M059J (cell line): ENCODE measurements around the gene ZBTB7B. TPM values are rescaled to one million over a fixed set of nuclear protein-coding genes. Genes with fewer than 3 reads are reported as not detected.

ENCODE experiments used
- DNase-seq: peaks from one replicate; pipeline ENCODE4 v3.0.0-alpha.2; 2012; ENCODE audit warnings: low read depth
- total RNA-seq: library from RNA; depleted of rRNA; stranded (reverse); fragments of >200 nt; shearing (Covaris generic); gene quantifications from 2 replicates; pipeline ENCODE4 v1.2.3, GENCODE V29; 2014

ZBTB7B gene
- total RNA-seq, 1 experiment from 2014 or later: 37.5 TPM

- peak; percentile 80 for DNase-seq
These were observed 1.3 kb downstream of the ZBTB7B start for GRCh38 chr1:155003766-155004351.

DNA sequence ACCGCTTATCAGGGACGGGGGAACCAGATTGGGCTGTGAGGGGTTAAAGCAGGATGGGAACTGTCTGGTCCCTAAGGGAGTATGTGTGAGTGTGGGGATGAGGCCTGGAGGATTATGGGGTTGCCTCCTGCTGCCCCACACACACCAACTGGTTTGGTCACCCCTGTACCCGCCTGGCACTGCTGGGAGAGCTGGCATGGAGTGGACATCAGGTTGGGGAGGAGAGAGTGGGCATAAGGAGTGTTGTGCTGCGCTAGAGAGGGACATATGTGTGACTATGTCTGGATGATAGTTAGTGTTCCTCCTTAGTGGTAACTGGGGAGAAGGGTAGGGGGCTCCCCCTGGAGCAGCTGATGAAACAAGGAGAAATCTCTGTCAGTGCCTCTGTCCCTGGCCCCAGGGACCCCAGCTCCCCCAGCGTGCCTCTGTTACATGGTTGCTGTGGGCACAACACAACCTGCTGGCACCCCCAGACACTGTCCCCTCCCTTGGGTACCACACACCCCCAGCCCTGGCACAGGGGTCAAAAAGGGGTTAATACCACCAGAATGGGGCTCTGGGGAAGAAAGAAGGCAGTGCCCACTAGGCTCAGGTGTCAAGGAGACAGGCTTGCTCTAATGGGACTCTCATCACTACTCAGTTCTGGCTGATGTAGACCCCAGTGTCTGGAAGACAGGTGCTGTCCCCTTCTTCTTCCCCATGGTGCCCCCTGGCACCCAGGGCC lies 1.9 kb downstream of the ZBTB7B start:
- DNase-seq: peak; percentile 35

DNA sequence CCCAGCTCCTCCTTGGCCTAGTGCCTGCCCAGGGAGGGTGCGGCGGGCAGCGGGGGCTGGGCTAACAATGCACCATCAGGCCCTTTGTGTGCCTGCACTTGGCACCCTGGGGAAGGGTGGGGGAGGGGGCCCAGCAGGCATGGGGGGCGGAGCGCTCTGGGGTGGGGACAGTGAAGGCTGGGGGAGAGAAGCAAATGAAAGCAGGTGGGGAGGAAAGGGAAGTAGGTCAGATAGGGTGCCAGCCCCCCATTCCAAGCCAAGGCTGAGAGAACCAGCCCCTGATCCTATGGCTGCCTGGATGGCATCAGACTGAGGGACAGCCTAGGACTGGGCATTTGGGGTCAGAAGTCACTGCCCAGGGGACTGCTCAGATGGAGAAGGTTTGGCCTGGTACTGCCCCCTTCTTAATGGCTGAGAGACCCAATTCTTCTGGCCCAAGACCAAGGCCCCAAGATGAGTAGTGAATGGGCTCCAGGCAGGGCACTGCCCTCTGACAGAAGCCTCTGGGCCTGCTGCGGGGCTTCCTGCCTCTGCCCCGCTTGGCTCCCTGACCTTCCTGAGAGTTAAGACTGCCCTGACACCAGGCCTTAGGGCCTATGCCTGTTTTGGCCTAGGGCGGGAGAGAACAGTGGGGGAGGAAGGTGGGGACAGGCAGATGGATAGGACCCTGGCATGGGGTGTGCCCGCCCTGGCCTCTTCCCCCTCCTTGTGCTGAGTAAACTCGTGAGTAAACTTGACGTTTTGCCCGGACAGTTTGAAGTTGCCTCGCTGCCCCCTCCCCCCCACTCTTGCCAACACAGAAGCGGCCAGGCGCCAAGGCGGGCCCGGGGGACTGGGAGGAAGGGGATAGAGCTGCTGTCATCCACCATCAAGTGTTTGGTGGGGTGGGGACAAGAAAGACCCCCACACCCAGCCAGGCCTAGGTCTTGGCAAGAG lies 2.7 kb downstream of the ZBTB7B start:
- DNase-seq: peak; percentile 84

GRCh38 chr1:155006601-155007101 lies 4.0 kb downstream of the ZBTB7B start:
- no peak for DNase-seq

DNA sequence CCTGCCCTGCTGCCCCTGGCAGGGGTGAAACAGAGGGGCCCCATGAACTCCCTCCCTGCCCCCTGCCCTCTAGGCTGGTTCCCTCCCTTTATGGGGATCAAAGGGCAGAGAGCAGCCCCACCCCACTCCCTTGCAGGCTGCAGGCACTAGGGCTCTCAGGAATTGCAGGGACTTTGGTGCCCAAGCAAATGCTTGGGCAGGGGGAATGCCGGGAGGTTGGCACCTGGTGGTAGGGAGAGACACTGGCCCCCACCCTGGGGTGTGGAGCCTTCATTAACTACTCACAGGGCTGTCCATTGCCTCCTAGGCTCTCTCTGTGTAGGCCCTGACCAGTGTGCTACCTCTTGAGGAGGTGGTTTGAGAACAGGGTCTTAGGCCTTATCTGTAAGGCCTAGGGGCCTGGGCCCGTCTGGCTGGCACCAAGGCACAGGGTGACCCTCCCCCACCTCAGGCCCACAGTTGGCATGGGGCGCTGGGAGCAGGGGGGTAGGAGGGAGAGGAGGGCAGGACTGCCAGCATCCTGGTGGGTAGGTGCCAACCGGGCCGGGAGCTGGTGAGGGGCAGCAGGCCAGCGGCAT lies 4.7 kb downstream of the ZBTB7B start:
- DNase-seq: no peak

DNA sequence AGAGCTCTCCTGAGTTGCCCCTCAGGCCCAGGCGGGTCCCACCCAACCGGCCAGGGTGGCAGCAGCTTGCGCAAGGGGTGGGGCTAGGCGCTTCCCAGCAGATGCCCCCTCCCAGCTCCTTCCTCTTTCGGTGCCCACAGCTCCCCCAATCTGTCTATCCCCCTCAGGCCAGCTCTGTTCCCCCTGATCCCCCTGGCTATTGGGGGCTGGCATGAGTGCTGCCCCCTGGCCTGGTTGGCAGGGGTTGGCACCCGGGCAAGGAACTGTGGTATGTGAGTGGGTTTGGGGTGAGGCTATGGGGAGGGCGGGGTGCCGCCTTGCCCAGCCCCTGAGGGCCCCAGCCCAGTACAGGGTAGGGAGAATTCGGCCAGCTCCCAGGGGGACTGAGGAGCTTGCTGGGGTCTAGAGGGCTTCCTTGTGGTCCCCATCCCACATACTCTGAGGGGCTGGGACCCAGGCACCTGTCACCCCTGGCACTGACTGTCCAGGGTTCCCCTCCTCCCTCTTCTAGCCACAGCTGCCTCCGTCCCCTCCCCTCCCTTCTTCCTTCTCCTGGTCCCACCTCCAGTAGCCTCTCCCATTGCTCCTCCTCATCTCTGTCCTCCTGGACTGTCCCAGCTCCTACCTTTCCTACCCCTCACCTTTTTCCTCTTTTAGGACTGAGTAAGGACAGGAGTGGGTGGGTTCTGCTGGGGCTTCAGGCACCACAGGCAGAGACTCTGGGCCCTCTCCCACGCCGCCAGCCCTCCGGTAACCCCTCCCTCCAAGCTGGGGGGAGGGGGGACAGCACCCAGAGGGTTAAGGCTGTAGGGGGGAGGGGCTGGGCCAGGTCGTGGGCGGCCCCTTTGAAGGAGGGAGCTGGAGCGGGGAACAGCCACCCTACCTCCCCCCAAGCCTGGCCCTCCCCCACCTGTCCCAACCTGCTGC lies 5.7 kb downstream of the ZBTB7B start:
- DNase-seq: no peak

DNA sequence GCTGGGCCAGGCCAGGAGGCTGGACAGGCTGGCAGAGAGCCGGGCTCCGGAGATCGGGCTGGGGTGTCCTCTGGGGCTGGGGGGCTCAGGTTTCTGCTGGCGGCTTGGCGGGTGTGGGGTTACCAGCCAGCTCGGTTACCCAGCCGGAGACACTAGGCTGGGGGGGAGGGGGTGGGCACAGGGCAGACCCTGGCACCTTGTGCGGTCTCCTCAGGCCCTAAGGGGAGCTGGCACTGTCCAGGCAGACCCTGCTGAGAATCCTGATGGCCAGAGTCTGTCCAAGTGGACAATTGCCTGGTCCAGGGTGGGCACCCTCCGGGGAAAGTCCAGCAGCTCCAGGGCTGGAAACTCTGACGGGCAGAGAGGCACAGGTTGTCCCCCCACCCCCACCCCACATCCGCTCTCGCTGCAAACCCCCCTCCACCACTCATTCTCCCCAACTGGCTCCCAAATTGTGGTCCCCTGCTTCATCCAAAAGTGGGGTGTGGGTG lies 6.7 kb downstream of the ZBTB7B start:
- DNase-seq: no peak

DNA sequence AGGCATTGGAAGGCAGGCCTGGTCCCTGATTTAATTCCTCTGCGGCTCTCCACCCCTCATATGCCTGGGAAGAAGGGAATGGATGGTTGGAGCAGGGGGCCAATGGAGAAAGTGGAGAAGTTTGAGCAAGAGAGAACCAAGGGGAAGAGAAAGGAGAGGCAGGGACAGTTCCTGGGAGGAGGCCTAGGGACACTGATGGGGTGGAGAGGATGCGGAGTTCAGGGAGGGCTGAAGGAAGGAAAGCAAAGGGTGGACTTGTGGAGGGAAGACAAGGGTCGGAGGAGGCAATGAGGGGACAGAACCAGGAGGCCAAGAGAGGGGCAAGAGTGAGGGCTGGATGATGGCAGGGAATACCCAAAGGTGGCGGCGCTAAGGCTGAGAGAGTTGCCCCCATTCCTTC lies 7.1 kb downstream of the ZBTB7B start:
- DNase-seq: no peak

DNA sequence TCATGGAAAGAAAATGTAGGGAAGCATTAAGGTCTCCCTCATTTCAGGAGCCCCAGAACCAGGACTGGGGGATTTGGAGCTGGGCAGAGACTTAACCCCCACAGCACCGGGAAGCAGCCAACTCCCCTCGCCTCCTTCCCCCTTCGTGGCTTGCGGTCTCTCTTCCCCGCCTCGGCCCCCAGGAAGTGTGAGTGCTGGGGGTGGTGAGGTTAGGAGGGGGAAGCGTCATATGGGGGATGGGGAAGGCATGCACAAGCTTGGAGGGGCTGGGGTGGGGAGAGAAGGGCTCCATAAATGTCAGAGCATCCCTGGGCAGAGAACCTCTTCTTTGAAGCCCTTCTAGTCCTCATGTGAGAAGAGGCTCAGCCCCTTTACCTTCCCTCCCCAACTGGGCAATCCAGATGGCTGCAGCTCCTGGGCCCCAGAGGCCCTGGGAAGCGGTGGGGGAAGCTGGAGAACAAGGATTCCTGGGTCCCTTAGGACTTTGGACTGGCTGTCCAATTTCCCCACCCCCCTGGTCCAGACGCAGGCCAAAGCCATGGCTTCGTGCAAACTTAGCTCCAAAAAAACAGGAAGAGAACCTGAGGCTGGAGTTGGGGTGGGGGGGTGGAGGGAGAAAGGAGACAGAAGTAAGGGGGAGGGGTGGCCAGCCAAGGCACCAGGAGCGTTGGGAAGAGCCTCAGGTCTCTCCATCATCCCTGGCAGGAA lies 7.8 kb downstream of the ZBTB7B start:
- no peak for DNase-seq

DNA sequence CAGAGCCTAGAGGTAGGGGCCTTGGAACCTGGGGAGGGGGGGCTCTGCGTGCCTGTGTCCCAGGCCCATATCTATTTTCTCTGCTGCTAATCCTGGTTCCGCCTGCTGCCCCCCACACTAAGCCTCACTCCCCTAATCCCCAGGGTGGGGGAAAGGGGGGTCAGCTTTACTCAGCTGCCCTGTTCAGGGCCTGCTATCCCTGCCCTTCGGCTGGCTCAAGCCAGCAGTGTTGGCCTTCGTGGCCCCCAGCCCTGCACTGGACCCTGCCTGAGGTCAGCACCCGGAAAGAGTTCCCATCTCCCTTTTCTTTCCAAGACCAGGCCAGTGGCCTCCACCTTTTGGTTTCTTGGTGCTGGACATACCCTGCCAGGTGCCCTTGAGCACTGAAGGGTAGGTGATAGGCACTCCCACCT lies 8.4 kb downstream of the ZBTB7B start:
- no peak for DNase-seq

DNA sequence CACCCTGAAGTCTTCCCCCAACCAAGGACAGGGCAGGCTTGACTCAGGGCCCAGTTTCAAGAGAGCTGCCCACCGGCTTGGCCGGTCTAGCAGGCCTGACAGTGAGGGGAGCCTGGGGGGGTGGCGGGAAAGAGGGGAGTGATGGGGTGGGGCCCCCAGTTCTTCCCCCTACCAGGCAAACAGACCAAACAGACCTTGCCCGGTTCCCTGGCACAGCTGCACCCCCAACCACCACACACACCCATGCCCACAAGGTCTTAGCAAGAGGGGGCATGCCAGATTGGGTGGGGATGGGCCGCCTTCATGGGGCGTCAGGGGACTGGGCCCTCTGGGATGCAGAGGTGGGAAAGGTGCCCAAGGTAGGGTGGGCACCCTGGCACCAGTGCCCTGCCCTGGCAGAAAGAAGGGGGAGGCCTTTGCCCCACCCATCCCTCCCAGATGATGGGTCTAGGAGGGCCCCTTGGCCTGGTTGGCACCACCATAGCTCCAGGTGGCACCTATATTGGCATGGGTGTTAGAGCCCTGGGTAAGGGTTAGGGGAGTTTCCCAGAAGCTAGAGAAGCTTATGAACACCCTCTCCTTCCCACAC lies 8.9 kb downstream of the ZBTB7B start:
- DNase-seq: no peak

- DNase-seq: no peak
These were observed 9.5 kb downstream of the ZBTB7B start for GRCh38 chr1:155012026-155012546.

- DNase-seq: no peak
These were observed 10.4 kb downstream of the ZBTB7B start for GRCh38 chr1:155012776-155013602.

DNA sequence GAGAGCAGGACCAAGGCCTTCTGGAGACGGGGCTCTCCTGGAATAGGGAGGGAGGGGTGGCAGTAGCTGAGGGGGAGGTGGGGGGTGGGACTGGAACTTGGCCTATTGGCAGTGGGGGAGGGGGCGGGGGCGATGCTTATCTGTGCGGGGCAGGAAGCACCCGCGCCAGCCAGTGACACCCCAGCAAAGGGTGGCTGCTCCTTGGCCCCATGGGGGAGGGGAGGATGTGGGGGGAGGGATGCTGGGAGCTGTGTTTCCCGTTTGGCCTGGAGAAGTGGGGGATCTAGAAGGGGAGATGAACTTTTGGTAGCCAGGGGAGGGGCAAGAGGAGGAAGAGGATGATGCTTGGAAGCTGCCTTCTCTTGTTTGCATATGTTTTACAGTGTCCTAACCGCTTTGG lies 11.0 kb downstream of the ZBTB7B start:
- DNase-seq: no peak

GRCh38 chr1:155014709-155015508 lies 12.3 kb downstream of the ZBTB7B start:
- DNase-seq: no peak

GRCh38 chr1:155015527-155016230 lies 13.1 kb downstream of the ZBTB7B start:
- DNase-seq: no peak

DNA sequence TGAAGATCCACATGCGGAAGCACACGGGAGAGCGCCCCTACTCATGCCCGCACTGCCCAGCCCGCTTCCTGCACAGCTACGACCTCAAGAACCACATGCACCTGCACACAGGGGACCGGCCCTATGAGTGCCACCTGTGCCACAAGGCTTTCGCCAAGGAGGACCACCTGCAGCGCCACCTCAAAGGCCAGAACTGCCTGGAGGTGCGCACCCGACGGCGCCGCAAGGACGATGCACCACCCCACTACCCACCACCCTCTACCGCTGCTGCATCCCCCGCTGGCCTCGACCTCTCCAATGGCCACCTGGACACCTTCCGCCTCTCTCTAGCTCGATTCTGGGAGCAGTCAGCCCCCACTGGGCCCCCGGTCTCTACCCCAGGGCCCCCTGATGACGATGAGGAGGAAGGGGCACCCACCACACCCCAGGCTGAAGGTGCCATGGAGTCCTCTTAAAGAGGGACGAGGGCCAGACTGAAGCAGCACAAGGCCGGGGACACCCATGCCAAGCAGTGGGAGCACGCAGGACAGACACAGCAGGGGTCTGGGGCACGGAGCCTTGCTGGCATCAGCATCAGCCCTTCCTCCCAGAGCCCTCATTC lies 13.7 kb downstream of the ZBTB7B start:
- DNase-seq: no peak
